Measurements from ENCODE around the gene ARSD.

- TF ChIP-seq CTCF (IDR thresholded peaks at IDR 0.05) (no peak), POLR2A (IDR thresholded peaks at IDR 0.05; ENCODE audit: low read depth) (no peak), POLR2AphosphoS5 (IDR thresholded peaks at IDR 0.05) (no peak)
Measured at GRCh38 chrX:2857566-2857965, 71.6 kb downstream of the ARSD start.
